GM18867 (cell line): Measurements from ENCODE around the gene TMEM271.

Source experiments
- ATAC-seq: cut with Tn5 transposase; IDR thresholded peaks from one replicate; pipeline ENCODE4 v1.9.1; 2021; ENCODE audit warnings: mild to moderate bottlenecking, moderate library complexity; ENCODE audit not compliant: unreplicated experiment

TMEM271 gene

GRCh38 chr4:581753-582361 is 5.8 kb upstream of the TMEM271 start:
- ATAC-seq = no peak

- ATAC-seq = no peak
Observed at GRCh38 chr4:581181-581580, 5.1 kb upstream of the TMEM271 start.

- no peak for ATAC-seq
Observed at GRCh38 chr4:579543-580175, 3.6 kb upstream of the TMEM271 start.

GRCh38 chr4:578451-579443 is 2.7 kb upstream of the TMEM271 start:
- ATAC-seq = no peak

GRCh38 chr4:577499-578450 is 1.7 kb upstream of the TMEM271 start:
- ATAC-seq = no peak

- ATAC-seq = no peak
Observed at GRCh38 chr4:576991-577498, 950 bp upstream of the TMEM271 start.

- ATAC-seq = no peak
Observed at GRCh38 chr4:575281-576141, 584 bp downstream of the TMEM271 start.

GRCh38 chr4:574346-575161 is 1.5 kb downstream of the TMEM271 start:
- no peak for ATAC-seq

- ATAC-seq = no peak
Observed at GRCh38 chr4:573122-573892, 2.8 kb downstream of the TMEM271 start.

GRCh38 chr4:572594-572993 is 3.5 kb downstream of the TMEM271 start:
- ATAC-seq = no peak

- no peak for ATAC-seq
Observed at GRCh38 chr4:571838-572572, 4.1 kb downstream of the TMEM271 start.

- no peak for ATAC-seq
Observed at GRCh38 chr4:570754-571153, 5.3 kb downstream of the TMEM271 start.

- ATAC-seq = no peak
Observed at GRCh38 chr4:569958-570667, 6.0 kb downstream of the TMEM271 start.

GRCh38 chr4:568962-569361 is 7.1 kb downstream of the TMEM271 start:
- no peak for ATAC-seq

- no peak for ATAC-seq
Observed at GRCh38 chr4:568351-568652, 7.8 kb downstream of the TMEM271 start.

- no peak for ATAC-seq
Observed at GRCh38 chr4:567457-568350, 8.4 kb downstream of the TMEM271 start.
